ENCODE measurements around the gene SPOCK1.

Gene SPOCK1

DNA sequence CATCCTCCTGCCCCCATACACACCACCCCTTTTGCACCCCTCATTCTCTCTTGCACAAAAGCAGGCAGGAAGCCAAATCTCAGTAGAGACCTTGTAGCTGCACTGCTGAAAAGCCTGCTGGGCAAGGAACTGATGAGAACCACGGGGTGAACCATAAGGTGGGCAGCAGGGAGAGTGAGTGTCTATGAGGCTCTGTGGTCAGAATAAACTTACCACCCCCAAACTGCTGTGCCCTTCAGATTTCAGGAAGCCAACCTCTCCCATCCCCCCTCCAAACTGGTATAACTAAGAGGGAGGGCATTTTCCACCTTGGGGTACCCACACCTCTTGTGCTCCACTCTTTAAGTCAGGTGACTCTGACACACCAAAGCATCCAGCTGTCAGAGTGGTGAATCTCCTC is 471.4 kb downstream of the SPOCK1 start:
- H3K27ac ChIP-seq = no peak overlapping the region
- no peaks in the 10 kb centered on the region for H3K9me3 ChIP-seq
- H3K4me3 ChIP-seq (ENCODE audit: low read depth in 1 of 2, low read length in 1 of 2) = no peak overlapping the region
- no peaks in the 10 kb centered on the region for H3K4me1 ChIP-seq (ENCODE audit: control insufficient read depth in 1 of 2, insufficient read depth in 1 of 2, low read depth in 1 of 2, low read length in 1 of 2)
- no peaks in the 10 kb centered on the region for H3K27me3 ChIP-seq
- no peaks in the 10 kb centered on the region for H3K36me3 ChIP-seq
- TF ChIP-seq, protein P1, sequence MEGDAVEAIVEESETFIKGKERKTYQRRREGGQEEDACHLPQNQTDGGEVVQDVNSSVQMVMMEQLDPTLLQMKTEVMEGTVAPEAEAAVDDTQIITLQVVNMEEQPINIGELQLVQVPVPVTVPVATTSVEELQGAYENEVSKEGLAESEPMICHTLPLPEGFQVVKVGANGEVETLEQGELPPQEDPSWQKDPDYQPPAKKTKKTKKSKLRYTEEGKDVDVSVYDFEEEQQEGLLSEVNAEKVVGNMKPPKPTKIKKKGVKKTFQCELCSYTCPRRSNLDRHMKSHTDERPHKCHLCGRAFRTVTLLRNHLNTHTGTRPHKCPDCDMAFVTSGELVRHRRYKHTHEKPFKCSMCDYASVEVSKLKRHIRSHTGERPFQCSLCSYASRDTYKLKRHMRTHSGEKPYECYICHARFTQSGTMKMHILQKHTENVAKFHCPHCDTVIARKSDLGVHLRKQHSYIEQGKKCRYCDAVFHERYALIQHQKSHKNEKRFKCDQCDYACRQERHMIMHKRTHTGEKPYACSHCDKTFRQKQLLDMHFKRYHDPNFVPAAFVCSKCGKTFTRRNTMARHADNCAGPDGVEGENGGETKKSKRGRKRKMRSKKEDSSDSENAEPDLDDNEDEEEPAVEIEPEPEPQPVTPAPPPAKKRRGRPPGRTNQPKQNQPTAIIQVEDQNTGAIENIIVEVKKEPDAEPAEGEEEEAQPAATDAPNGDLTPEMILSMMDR (IDR thresholded peaks at IDR 0.05) = no peak

DNA sequence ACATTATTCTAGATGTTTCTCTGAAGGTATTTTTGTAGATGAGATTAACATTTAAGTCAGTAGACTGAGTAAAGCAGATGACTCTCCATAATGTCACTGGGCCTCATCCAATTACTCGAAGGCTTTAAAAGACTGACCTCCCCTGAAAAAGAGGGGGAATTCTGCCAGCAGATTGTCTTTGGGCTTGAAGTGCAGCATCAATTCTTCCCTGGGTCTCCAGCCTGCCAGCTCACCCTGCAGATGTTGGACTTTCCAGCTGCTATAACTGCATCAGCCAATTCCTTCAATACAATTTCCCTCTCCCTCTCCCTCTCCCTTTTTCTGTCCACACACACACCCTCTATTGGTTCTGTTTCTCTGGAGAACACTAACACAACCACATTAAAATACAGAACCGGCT is 472.8 kb downstream of the SPOCK1 start:
- Histone ChIP-seq H3K27me3 (no peaks in the 10 kb centered on the region), H3K36me3 (no peaks in the 10 kb centered on the region), H3K4me3 (ENCODE audit: low read depth in 1 of 2, low read length in 1 of 2) (no peak overlapping the region), H3K27ac (no peak overlapping the region), H3K4me1 (ENCODE audit: control insufficient read depth in 1 of 2, insufficient read depth in 1 of 2, low read depth in 1 of 2, low read length in 1 of 2) (no peaks in the 10 kb centered on the region), H3K9me3 (no peaks in the 10 kb centered on the region)
- TF ChIP-seq, protein P1 (IDR thresholded peaks at IDR 0.05) = no peak

DNA sequence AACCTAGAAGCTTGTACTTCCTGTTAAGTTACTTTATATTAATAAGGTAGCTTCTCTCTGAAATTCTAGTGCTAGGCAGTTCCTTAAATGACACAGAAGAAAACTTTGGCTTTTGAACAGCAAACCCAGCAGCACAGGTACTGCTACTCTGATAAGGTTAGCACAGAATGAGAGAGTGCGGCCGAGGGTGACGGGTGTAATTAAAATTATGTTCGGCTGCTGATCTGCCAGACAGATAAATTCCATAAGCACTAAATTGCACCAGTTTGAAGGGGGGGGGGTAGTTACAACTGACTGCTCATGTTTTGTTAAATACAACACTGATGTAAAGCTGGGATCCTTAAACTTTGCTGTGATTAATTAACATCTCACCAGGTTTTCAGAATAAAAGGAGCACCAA is 475.1 kb downstream of the SPOCK1 start:
- Histone ChIP-seq H3K27ac (no peak overlapping the region), H3K4me3 (ENCODE audit: low read depth in 1 of 2, low read length in 1 of 2) (no peak overlapping the region), H3K4me1 (ENCODE audit: control insufficient read depth in 1 of 2, insufficient read depth in 1 of 2, low read depth in 1 of 2, low read length in 1 of 2) (no peaks in the 10 kb centered on the region), H3K9me3 (no peaks in the 10 kb centered on the region), H3K27me3 (no peaks in the 10 kb centered on the region), H3K36me3 (no peaks in the 10 kb centered on the region)
- TF ChIP-seq, protein P1 (IDR thresholded peaks at IDR 0.05) = no peak

DNA sequence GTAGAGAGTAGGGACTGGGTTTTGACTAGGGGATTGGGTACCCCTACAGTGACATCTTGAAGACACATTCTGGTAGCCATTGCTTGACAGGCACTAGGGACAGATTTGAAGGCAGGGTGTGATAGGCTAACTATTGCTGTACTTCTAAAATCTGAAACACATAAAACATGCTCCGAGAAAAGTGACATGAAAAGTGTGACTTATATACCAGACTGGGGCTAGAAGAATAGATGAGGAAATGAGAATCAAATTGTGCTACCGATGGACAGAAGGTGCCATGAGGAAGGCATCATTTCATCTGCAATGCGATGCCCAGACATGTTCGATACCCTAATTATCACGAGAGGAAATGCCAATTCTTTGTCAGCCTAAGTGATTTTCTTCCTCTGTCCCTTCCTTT is 475.8 kb downstream of the SPOCK1 start:
- Histone ChIP-seq H3K36me3 (no peaks in the 10 kb centered on the region), H3K4me1 (ENCODE audit: control insufficient read depth in 1 of 2, insufficient read depth in 1 of 2, low read depth in 1 of 2, low read length in 1 of 2) (no peaks in the 10 kb centered on the region), H3K4me3 (ENCODE audit: low read depth in 1 of 2, low read length in 1 of 2) (no peak overlapping the region), H3K27ac (no peak overlapping the region), H3K9me3 (no peaks in the 10 kb centered on the region), H3K27me3 (no peaks in the 10 kb centered on the region)
- TF ChIP-seq, protein P1 (IDR thresholded peaks at IDR 0.05) = no peak

DNA sequence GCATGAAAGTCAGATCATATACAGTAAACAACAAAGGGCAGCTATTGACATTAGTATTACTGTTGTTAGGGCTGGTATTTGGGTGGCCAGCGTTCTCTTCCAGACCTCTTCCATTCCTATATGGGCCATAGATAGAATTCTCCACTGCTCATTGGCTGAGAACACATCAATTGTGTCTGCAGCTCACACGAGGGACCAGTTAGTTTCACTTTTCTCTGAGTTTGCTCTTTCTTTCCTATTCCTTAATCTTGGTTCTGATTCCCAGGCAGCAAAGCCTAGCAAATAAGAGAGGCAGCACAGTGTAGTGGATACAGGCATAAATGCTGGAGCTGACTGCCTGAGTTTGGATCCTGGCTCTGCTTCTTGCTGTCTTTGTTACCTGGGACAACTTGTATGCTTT is 476.4 kb downstream of the SPOCK1 start:
- Histone ChIP-seq H3K9me3 (no peaks in the 10 kb centered on the region), H3K4me1 (ENCODE audit: control insufficient read depth in 1 of 2, insufficient read depth in 1 of 2, low read depth in 1 of 2, low read length in 1 of 2) (no peaks in the 10 kb centered on the region), H3K27me3 (no peaks in the 10 kb centered on the region), H3K4me3 (ENCODE audit: low read depth in 1 of 2, low read length in 1 of 2) (no peak overlapping the region), H3K27ac (no peak overlapping the region), H3K36me3 (no peaks in the 10 kb centered on the region)
- TF ChIP-seq, protein P1 (IDR thresholded peaks at IDR 0.05) = no peak

DNA sequence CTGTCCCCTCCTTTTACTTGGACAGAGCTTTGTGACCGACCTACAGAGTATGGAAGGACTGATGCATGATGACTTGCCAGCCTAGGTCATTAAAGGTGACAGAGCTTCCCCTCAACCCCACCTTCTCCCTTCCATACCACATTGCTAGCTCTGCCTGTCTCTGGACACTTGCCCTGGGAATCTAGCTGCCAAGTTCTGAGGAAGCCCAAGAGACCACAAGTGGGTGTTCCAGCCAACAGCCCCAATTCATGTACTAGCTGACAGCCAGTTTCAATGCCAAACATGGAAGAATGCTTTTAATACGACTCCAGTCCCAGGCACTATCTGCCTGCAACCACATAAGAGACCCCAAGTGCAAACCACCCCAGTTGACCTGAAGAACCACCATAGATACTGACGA is 477.1 kb downstream of the SPOCK1 start:
- no peak overlapping the region for H3K27ac ChIP-seq
- no peaks in the 10 kb centered on the region for H3K27me3 ChIP-seq
- H3K36me3 ChIP-seq = no peaks in the 10 kb centered on the region
- H3K4me3 ChIP-seq (ENCODE audit: low read depth in 1 of 2, low read length in 1 of 2) = no peak overlapping the region
- no peaks in the 10 kb centered on the region for H3K4me1 ChIP-seq (ENCODE audit: control insufficient read depth in 1 of 2, insufficient read depth in 1 of 2, low read depth in 1 of 2, low read length in 1 of 2)
- TF ChIP-seq, protein P1 (IDR thresholded peaks at IDR 0.05) = no peak
- no peaks in the 10 kb centered on the region for H3K9me3 ChIP-seq
